GM21423 (cell line): ENCODE results near the gene RAB44.

Experiments
- ATAC-seq: cut with Tn5 transposase; IDR thresholded peaks from one replicate; pipeline ENCODE4 v1.9.1; 2021; ENCODE audit warnings: mild to moderate bottlenecking, moderate library complexity; ENCODE audit not compliant: unreplicated experiment

The RAB44 gene

DNA sequence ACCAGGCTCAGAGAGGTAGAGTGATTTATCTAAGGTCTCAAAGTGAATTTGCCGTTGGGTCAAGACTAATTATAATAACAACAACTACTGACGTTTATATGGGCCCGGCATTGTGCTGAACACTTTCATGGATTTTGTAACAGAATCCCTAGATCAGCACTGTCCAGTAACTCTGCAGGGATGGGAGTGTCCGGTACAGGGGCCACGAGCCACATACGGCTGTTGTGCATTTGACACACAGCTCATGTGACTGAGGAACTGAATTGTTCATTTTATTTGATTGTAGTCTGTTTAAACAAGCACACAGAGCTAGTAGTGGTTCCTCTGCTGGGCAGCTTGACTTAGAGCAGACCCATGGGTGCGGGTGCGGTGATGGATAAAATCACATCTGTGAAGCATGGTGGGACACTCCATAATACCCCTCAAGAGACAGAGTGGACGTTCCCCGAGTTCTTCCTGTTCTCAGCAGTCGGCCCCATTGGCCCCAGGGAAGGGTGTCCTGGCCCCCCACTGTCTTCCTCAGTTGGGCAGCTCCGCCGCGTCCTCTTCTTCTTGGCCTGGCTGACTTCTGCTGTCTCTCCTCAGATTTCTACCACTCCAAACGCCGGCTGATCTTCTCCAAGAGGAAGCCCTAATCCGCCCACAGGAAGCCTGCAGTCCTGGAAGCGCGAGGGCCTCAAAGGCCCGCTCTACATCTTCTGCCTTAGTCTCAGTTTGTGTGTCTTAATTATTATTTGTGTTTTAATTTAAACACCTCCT lies 12.3 kb upstream of the RAB44 start:
- ATAC-seq = no peak

DNA sequence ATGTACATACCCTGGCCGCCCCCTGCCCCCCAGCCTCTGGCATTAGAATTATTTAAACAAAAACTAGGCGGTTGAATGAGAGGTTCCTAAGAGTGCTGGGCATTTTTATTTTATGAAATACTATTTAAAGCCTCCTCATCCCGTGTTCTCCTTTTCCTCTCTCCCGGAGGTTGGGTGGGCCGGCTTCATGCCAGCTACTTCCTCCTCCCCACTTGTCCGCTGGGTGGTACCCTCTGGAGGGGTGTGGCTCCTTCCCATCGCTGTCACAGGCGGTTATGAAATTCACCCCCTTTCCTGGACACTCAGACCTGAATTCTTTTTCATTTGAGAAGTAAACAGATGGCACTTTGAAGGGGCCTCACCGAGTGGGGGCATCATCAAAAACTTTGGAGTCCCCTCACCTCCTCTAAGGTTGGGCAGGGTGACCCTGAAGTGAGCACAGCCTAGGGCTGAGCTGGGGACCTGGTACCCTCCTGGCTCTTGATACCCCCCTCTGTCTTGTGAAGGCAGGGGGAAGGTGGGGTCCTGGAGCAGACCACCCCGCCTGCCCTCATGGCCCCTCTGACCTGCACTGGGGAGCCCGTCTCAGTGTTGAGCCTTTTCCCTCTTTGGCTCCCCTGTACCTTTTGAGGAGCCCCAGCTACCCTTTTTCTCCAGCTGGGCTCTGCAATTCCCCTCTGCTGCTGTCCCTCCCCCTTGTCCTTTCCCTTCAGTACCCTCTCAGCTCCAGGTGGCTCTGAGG lies 11.5 kb upstream of the RAB44 start:
- ATAC-seq = no peak

DNA sequence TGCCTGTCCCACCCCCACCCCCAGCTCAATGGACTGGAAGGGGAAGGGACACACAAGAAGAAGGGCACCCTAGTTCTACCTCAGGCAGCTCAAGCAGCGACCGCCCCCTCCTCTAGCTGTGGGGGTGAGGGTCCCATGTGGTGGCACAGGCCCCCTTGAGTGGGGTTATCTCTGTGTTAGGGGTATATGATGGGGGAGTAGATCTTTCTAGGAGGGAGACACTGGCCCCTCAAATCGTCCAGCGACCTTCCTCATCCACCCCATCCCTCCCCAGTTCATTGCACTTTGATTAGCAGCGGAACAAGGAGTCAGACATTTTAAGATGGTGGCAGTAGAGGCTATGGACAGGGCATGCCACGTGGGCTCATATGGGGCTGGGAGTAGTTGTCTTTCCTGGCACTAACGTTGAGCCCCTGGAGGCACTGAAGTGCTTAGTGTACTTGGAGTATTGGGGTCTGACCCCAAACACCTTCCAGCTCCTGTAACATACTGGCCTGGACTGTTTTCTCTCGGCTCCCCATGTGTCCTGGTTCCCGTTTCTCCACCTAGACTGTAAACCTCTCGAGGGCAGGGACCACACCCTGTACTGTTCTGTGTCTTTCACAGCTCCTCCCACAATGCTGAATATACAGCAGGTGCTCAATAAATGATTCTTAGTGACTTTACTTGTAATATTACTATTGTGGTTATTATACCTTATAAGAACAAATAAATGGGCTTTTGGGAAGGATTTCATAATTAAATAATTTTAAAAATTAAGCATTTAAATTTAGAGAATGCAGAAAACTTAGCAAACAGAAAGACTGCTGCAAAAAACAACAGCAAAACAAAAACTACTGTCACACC lies 10.7 kb upstream of the RAB44 start:
- ATAC-seq = no peak

GRCh38 chr6:36688063-36688738 lies 9.4 kb upstream of the RAB44 start:
- ATAC-seq = no peak

DNA sequence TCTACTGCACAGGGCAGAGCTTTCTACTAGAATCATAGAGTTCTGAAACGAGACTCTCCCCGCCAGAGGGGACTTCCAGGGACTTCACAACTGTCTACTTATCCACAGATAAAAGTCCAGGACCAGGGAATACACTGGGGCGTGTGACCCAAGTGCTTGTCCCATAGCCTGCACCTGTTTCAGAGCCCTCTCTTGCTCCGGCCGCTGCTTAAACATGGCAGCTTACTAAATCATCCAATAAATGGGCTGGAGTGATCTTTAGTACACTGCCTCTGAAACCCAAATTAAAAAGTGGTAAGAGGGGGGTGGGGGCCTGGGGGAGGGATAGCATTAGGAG lies 8.9 kb upstream of the RAB44 start:
- no peak for ATAC-seq

GRCh38 chr6:36691011-36691410 lies 6.6 kb upstream of the RAB44 start:
- ATAC-seq = no peak

DNA sequence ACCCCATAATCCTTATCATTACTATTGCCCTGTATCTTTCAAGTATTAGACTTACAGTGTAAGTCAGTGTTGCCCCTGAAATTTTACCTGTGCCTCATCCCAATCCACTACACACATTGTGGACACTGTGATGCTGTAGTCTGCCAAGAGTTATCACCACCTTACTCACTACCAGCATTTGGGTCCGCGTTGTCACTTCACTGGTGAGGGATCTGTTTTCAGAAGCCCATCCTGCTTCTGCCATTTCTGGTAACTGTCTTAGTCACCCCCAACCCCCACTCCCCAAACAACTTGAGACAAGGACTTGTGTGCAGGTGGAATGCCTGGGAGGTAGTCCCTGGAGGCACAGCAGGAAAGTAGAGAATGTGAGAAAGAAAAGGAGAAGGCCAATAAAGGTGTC lies 6.0 kb upstream of the RAB44 start:
- ATAC-seq = no peak

DNA sequence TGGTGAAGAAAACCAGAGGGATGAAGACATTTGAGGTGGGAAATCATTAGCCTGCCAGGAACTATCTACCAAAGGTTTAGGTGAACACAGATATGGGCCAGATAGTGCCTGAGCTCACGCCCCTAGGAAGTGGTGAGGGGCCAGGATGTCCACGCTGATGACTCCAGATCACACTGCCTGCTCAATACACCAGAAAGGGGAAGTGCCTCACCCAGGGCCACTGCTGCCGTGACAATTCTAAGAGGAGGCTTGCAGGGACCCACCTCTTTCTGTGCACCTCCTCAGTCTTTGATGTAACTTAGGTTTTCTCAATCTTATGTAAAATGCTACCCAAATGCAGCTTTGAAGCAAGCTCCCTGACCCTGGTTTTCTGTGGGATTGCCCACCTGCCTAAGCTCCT lies 5.4 kb upstream of the RAB44 start:
- ATAC-seq = peak; percentile 72

GRCh38 chr6:36692861-36693702 lies 4.5 kb upstream of the RAB44 start:
- no peak for ATAC-seq

GRCh38 chr6:36694616-36695015 lies 3.0 kb upstream of the RAB44 start:
- ATAC-seq = no peak

DNA sequence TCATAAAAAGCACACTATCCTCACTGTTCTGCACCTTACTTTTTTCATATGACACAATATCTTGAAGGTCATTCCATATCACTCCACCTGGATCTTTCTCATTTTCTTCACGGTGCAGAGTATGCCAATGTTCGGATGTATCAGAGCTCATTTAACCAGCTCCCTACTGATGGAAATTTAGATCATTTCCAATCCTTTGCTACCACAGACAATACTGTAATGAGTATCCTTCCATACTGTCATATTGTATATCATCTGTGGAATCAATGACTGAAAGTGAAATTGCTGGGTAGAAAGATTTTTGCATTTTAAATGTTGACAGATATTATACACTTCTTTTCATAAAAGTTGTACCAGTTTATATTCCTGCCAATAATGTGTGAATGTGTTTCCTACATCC lies 2.2 kb upstream of the RAB44 start:
- ATAC-seq = no peak

- ATAC-seq = no peak
Measured at GRCh38 chr6:36698196-36698595, 570 bp downstream of the RAB44 start.

DNA sequence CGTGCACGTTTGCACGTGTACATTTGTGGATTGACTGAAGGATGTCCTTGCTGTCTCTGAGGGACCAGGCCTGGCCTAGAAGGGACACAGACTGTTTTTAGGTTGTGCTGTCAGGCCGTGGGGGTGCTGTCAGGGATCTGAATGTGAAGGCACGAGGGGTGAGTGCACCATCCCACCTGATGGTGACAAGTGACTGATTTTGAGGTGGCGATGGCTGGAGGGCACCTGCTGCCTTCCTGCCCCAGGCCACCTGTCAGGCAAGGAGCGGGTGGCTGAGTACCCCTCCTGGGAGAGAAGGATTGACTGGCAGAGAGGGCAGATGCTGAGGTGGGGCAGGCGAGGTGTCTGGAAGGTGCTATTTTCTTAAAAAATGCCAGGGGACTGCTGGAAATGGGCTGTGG lies 1.2 kb downstream of the RAB44 start:
- no peak for ATAC-seq

DNA sequence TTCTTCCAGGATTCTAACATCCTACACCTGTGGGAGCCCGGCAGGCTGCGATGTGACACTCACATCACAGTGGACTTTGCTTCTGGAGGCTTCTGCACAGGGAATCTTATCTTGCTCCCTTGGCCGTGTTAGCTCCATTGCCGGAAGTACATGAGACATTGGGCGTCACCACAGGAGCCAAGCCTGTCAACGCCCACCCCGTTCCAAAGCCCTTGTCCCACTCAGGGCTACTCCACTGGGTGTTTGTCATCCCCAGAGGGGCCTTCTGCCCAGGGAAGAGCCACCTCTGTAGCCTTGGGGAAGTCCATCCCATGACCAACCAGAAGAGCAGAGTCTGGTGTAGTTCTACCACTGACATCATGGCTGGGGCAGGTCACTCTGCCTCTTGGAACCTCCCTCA lies 1.7 kb downstream of the RAB44 start:
- ATAC-seq = no peak

GRCh38 chr6:36700071-36700812 lies 2.6 kb downstream of the RAB44 start:
- ATAC-seq = no peak

- ATAC-seq = no peak
Measured at GRCh38 chr6:36700831-36701230, 3.2 kb downstream of the RAB44 start.

DNA sequence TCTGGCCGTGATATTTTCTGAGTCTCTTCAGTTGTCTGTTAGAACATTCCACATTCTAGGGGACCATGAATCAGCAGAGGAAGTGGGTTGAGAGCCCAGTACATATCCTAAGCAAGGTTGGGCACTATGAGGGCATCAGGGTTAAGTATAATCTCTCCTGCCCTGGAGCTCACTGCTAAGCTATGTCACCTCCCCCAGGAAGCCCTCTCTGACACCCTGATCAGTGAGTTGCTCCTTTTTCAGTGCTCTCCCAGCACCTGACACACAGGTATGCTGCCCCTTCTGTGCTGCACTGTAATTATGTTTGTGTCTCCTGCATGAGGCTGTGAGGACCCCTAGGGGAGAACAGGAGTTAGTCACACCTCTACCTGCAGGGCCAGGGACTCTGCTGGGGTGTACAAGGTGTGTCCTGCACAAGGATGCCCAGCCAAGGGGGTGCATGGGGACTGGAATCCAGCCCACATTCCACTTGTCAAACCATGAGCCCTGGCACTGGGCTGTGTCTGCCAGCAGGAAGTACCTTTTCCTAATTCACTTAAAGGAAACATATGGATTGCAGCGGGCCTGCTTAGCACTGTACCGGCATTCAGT lies 3.9 kb downstream of the RAB44 start:
- ATAC-seq = no peak

DNA sequence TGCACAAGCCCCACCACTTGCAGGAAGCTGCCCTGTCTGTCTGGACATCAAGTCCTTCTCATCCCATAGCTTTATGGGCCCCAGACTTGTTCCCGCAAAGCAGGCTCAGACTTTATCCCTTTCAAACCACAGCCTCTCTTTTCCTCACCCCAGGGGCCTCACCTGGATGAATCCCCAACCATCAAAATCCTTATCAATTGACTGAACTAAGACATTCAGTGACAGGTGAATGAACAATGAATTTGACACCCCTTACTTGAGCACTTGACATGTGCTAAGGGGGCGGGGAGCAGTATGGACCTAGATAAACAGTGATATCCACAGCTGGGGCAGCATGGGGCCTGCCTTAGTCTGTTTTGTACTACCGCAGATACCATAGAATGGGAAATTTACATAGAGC lies 5.0 kb downstream of the RAB44 start:
- ATAC-seq = no peak

GRCh38 chr6:36703081-36703606 lies 5.5 kb downstream of the RAB44 start:
- no peak for ATAC-seq
